Measurements from ENCODE around the gene PHACTR3. TPM values are rescaled to one million over a fixed set of nuclear protein-coding genes. Genes with fewer than 3 reads are reported as not detected.

PHACTR3 gene
- total RNA-seq, 1 donor from 2014 or later = 0.14 TPM

GRCh38 chr20:59756241-59756640 is 151.9 kb downstream of the PHACTR3 start:
- Histone ChIP-seq H3K4me2 (ENCODE audit: low read length) (no peak overlapping the region), H3K27ac (ENCODE audit: low read depth, low read length) (no peak overlapping the region), H2AFZ (ENCODE audit: low read depth, low read length) (no peak overlapping the region), H3K4me3 (ENCODE audit: insufficient read depth, low read depth, low read length) (no peak overlapping the region), H3K9me3 (ENCODE audit: insufficient read depth, low read depth, low read length) (no peaks in the 10 kb centered on the region), H3K27me3 (ENCODE audit: insufficient read depth, low read length) (no peaks in the 10 kb centered on the region), H3K36me3 (ENCODE audit: insufficient read depth, low read length) (no peaks in the 10 kb centered on the region), H3K4me1 (ENCODE audit: insufficient read depth, low read length) (no peaks in the 10 kb centered on the region), H4K20me1 (ENCODE audit: insufficient read depth, low read length) (no peaks in the 10 kb centered on the region), H3K79me2 (ENCODE audit: insufficient read depth, low read length) (no peaks in the 10 kb centered on the region), H3K9ac (ENCODE audit: low read length) (no peak overlapping the region)
- Mint-ChIP-seq H3K9me3 (ENCODE audit: unreplicated experiment) (no peaks in the 10 kb centered on the region), H3K27ac (ENCODE audit: unreplicated experiment) (no peak overlapping the region), H3K36me3 (ENCODE audit: low read depth, unreplicated experiment) (no peaks in the 10 kb centered on the region), H3K4me3 (ENCODE audit: unreplicated experiment) (no peak overlapping the region), H3K4me1 (ENCODE audit: low read depth, unreplicated experiment) (peaks cover 2% of the 10 kb centered on the region), H3K27me3 (ENCODE audit: low read depth, unreplicated experiment) (peaks cover 72% of the 10 kb centered on the region)
- TF ChIP-seq CTCF (IDR thresholded peaks at IDR 0.05; ENCODE audit: insufficient read depth, low read depth, low read length) (no peak), EZH2 (IDR thresholded peaks at IDR 0.05; ENCODE audit: insufficient read depth, low read length) (no peak)
- DNase-seq (ENCODE audit: low read depth) = no peak
- no peak for FAIRE-seq

GRCh38 chr20:59764037-59764436 is 159.7 kb downstream of the PHACTR3 start:
- no peaks in the 10 kb centered on the region for H3K4me1 Mint-ChIP-seq (ENCODE audit: low read depth, unreplicated experiment)
- no peak overlapping the region for H3K4me3 Mint-ChIP-seq (ENCODE audit: unreplicated experiment)
- Histone ChIP-seq H3K27me3 (ENCODE audit: insufficient read depth, low read length) (no peaks in the 10 kb centered on the region), H3K9ac (ENCODE audit: low read length) (no peak overlapping the region), H3K36me3 (ENCODE audit: insufficient read depth, low read length) (no peaks in the 10 kb centered on the region), H3K4me2 (ENCODE audit: low read length) (no peak overlapping the region), H3K4me1 (ENCODE audit: insufficient read depth, low read length) (no peaks in the 10 kb centered on the region), H3K27ac (ENCODE audit: low read depth, low read length) (no peak overlapping the region), H3K9me3 (ENCODE audit: insufficient read depth, low read depth, low read length) (no peaks in the 10 kb centered on the region), H2AFZ (ENCODE audit: low read depth, low read length) (no peak overlapping the region), H3K79me2 (ENCODE audit: insufficient read depth, low read length) (no peaks in the 10 kb centered on the region), H4K20me1 (ENCODE audit: insufficient read depth, low read length) (no peaks in the 10 kb centered on the region), H3K4me3 (ENCODE audit: insufficient read depth, low read depth, low read length) (no peak overlapping the region)
- H3K27me3 Mint-ChIP-seq (ENCODE audit: low read depth, unreplicated experiment) = peaks cover 79% of the 10 kb centered on the region
- no peak overlapping the region for H3K27ac Mint-ChIP-seq (ENCODE audit: unreplicated experiment)
- H3K9me3 Mint-ChIP-seq (ENCODE audit: unreplicated experiment) = peaks cover 16% of the 10 kb centered on the region
- DNase-seq (ENCODE audit: low read depth) = no peak
- H3K36me3 Mint-ChIP-seq (ENCODE audit: low read depth, unreplicated experiment) = no peaks in the 10 kb centered on the region
- FAIRE-seq = no peak
- no peak for TF ChIP-seq EZH2 (IDR thresholded peaks at IDR 0.05; ENCODE audit: insufficient read depth, low read length)
- TF ChIP-seq CTCF (IDR thresholded peaks at IDR 0.05; ENCODE audit: insufficient read depth, low read depth, low read length) = no peak

GRCh38 chr20:59765599-59766177 is 161.3 kb downstream of the PHACTR3 start:
- Histone ChIP-seq H3K4me3 (ENCODE audit: insufficient read depth, low read depth, low read length) (no peak overlapping the region), H3K9ac (ENCODE audit: low read length) (no peak overlapping the region), H3K27ac (ENCODE audit: low read depth, low read length) (no peak overlapping the region), H3K9me3 (ENCODE audit: insufficient read depth, low read depth, low read length) (no peaks in the 10 kb centered on the region), H3K4me2 (ENCODE audit: low read length) (no peak overlapping the region), H3K36me3 (ENCODE audit: insufficient read depth, low read length) (no peaks in the 10 kb centered on the region), H4K20me1 (ENCODE audit: insufficient read depth, low read length) (no peaks in the 10 kb centered on the region), H3K79me2 (ENCODE audit: insufficient read depth, low read length) (no peaks in the 10 kb centered on the region), H2AFZ (ENCODE audit: low read depth, low read length) (no peak overlapping the region), H3K4me1 (ENCODE audit: insufficient read depth, low read length) (no peaks in the 10 kb centered on the region), H3K27me3 (ENCODE audit: insufficient read depth, low read length) (no peaks in the 10 kb centered on the region)
- FAIRE-seq = no peak
- Mint-ChIP-seq H3K4me3 (ENCODE audit: unreplicated experiment) (no peak overlapping the region), H3K4me1 (ENCODE audit: low read depth, unreplicated experiment) (no peaks in the 10 kb centered on the region), H3K36me3 (ENCODE audit: low read depth, unreplicated experiment) (no peaks in the 10 kb centered on the region), H3K27ac (ENCODE audit: unreplicated experiment) (no peak overlapping the region), H3K27me3 (ENCODE audit: low read depth, unreplicated experiment) (peaks cover 74% of the 10 kb centered on the region), H3K9me3 (ENCODE audit: unreplicated experiment) (peaks cover 16% of the 10 kb centered on the region)
- DNase-seq (ENCODE audit: low read depth) = no peak
- no peak for TF ChIP-seq CTCF (IDR thresholded peaks at IDR 0.05; ENCODE audit: insufficient read depth, low read depth, low read length)
- no peak for TF ChIP-seq EZH2 (IDR thresholded peaks at IDR 0.05; ENCODE audit: insufficient read depth, low read length)

Measured in astrocyte (in vitro differentiated cells and primary cell).